HG03039 (cell line): ENCODE results near the gene NDST4.
"Not testable (repeated sequence)": the region's sequence is repeated elsewhere in the genome, so short reads cannot be mapped to it uniquely, and the experiment has no call there.

Experiments used
- ATAC-seq: cut with Tn5 transposase; IDR thresholded peaks from one replicate; pipeline ENCODE4 v1.9.1; 2021; ENCODE audit warnings: mild to moderate bottlenecking, moderate library complexity; ENCODE audit not compliant: unreplicated experiment

NDST4 gene

DNA sequence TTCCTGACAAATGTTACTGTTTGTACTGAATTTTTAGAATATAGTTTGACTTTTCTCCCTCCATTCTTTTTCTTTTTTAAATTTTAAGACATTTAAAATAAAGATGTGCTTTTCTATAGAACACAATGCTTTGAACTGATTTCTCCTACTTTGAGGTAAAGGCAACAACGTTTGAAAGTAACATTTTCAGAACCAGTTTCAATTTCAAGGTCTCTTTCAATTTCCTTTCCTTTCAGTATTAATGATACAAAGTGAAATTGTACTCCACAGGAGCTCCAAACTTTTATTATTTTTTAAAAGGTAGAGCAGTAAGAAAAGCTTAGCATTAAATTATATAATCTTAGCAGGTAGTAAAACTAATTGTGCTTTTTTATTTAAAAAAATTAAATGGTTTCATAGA, 54.9 kb downstream of the NDST4 start:
- no peak for ATAC-seq

- ATAC-seq, result no peak
Observed at GRCh38 chr4:115054836-115055235, 58.6 kb downstream of the NDST4 start.

- no peak for ATAC-seq
Observed at GRCh38 chr4:115053313-115053712, 60.1 kb downstream of the NDST4 start.

- ATAC-seq, result no peak
Observed at GRCh38 chr4:115042496-115042895, 70.9 kb downstream of the NDST4 start.

GRCh38 chr4:115030281-115030680, 83.1 kb downstream of the NDST4 start:
- ATAC-seq, result no peak

GRCh38 chr4:115028682-115029410, 84.6 kb downstream of the NDST4 start:
- ATAC-seq, result no peak

DNA sequence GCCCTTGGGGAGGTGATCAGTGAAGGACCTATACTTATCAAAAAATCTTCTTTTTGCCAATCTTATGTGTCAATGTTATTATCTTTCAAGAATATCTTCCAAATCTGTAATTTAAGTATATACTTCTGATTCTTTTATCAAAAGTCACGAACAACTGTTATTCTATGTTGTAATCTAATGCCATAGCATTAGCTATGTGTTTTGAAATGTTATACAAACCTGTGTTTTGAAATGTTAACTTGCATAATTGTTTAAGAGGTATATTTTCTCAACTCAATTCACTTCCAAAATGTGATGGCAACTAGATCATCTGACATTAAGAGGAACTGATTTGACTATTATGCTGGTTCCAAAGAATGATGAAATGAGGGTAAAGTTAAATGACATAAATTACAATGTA, 113.5 kb downstream of the NDST4 start:
- no peak for ATAC-seq

DNA sequence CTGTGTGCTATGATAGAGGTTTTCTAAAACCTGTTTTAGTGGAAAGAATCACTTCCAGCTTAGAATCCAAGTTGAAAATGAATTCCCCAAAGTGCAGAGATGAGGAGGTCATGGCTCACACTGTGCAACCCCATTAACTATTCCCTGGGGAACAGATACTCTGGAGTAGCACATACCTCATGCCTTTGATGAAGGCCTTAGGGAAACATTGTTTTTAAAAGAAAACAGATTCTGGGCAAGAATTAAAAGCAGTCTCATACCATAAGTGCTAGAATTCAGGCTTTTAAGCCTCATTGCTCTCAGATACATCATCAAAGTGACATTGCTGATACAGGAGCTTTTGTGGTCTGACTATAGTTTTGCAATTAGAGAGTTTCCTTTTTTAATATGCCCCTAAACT, 115.1 kb downstream of the NDST4 start:
- no peak for ATAC-seq

DNA sequence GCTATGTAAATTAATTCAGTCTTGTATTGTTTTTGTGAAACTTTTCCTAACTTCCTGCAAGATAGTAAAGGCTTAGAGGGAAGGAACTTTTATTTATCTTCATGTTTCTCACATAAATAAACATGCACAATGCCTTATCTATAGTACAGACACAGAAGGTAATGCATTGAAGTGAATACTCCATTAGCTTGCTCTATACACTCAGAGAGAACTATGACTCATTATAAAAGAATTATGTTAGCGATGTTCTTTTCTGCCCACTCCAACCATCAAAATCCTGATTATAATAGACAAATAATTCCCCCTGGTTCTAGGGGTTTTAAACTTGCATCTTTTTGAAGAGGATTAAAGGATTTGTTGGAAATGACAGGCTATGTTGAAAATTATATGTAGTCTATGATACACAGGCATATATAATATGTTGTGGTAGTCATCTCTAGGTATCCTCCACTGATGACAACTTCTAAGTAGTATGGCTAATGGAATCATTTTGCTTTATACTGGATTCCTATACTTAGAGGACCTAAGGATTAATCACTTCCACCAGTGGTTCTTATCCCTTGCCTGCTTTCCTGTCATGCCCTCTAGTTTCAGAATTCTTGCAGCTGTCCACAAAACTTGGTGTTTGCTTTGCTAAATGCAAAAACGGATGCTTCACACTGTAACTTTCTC, 115.7 kb downstream of the NDST4 start:
- ATAC-seq, result no peak

GRCh38 chr4:114986133-114986532, 127.3 kb downstream of the NDST4 start:
- no peak for ATAC-seq

- no peak for ATAC-seq
Observed at GRCh38 chr4:114980932-114981708, 132.3 kb downstream of the NDST4 start.

GRCh38 chr4:114980399-114980798, 133.0 kb downstream of the NDST4 start:
- ATAC-seq, result not testable (repeated sequence)

DNA sequence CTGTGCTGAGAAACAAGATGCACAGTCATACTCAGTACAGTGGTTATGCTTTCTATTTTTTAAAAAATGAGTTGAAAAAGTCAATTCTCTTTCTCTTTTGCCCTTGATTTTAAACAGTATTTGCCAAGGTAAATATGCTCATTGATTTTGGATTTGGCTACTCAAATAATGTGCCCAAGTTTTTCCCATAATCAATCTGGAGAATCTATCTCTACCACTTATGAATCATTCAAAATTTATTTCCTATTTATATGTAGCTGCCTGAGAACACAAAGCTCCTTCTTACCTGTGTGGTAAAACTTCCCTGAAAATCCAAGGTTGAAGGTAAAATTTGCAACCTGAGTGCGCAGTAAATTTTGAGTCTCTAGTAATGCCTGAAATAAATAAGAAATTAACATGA, 136.5 kb downstream of the NDST4 start:
- no peak for ATAC-seq

DNA sequence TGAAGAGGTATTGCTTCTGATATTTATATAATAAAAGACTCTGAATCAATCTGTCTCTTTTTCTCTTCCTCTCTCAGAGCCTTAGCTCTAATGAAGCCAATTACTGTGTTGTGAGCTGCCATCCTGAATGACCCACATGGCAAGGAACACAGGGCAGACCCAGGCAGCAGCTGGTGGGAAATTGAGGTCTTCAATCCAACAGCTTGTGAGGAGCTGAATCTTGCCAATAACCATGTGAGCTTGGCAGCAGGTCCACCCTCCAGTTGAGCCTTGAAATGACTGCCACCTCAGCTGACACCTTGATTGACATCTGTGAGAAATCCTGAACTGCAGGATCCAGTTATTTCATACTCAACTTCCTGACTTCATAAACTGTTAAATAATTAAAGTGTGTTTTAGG, 149.4 kb downstream of the NDST4 start:
- ATAC-seq, result no peak

GRCh38 chr4:114945616-114946015, 167.8 kb downstream of the NDST4 start:
- ATAC-seq, result no peak

DNA sequence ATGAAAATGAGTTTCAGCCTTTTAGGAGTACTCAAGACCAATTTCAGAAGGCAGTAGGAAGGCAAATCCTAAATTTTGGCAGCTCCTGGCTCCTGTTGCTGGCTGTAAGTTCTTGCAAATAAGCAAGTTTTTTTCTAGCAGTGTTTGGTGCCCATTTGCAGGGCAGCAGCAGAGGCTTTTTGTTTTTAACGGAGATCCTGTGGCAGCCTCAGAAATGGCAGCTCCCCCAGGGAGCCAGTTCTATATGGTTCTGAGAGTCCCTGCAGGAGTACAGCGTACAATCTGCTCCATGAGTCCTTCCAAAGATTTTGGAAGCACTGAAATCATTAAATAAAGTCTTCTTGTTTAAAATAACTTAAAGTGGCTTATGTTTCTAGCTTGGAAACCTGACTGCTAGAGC, 171.9 kb downstream of the NDST4 start:
- ATAC-seq, result no peak

GRCh38 chr4:114927881-114928280, 185.5 kb downstream of the NDST4 start:
- no peak for ATAC-seq

GRCh38 chr4:114926583-114926982, 186.8 kb downstream of the NDST4 start:
- ATAC-seq, result no peak

DNA sequence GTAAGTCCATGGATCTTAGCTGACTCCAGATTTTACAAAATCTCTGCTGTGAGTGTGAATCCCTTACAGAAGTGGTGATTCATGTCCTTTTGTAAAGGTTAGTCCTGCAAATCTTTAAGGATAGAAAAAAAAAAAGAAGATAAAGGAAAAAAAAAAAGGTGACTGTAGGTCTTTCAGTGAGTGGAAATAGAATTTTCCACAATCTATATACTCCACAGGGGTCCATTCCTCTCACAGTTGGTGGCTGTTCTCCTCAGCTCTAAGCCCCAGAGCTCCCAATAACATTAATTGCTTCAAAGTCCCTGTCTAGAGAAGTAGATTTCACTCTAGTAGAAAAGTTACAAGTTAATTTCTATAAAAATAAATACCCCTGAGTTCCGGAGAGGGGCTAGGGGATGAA, 189.1 kb downstream of the NDST4 start:
- no peak for ATAC-seq

DNA sequence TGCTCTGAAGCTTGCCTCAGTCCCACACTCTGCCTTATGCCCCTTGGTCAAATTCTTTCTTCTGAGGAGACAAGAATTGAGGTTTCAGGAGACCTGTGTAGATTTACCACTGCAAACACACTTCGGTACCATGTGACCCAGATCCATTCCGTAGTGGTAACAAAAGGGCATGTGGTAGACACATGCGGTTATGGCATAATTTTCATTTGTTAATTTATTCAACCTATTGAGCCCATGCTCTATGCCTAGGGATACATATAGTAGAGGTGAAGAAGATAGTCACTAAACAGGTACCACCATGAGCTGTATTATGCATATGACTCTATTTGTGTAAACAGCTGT, 190.9 kb downstream of the NDST4 start:
- no peak for ATAC-seq

DNA sequence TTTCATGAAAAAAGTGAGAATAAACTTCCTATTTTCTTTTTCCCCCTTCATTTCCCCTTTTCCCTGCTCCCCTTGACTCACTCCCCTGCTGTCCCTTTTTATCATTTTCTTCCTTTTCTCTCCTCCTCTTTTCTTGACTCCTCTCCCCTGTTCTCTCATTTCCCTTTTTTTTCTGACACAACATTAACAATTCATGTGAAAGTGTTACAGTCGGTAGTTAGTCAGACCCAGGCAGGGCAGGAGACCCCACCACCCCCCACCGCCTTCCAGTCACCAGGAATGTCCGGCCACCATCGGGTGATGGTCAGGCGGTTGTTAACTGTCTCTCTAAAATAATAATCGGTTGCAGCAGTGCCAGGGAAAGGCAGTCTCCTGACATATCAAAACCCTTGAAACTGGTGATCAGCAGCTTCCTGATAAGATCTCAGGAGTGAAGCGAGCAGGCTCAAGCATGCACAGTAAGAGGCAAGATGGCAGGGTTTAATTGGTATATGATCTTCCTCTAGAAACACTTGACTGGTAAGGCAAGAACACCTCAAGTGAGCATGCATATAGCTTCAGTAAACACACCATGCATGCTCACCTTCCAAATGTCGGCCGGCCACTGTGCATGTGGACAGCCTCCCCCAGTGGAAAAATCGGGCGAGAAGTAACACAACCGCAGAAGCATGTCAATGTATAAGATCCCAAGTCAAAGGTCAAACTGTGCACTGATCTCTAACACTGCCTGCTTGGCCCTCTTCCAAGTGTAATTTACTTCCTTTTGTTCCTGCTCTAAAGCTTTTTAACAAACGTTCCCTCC, 191.4 kb downstream of the NDST4 start:
- ATAC-seq, result no peak
